Cardiac muscle cell (in vitro differentiated cells and primary cell): ENCODE results near the gene KIRREL3. TPM values are rescaled to one million over a fixed set of nuclear protein-coding genes. Genes with fewer than 3 reads are reported as not detected.

ENCODE experiments used
- DNase-seq, 2 donors: peaks; one replicate each; pipeline versions ENCODE4 v3.0.0 to v3.0.0-alpha.2; 2010 to 2017; ENCODE audit warnings: low read depth in 1 of 2, low spot score in 1 of 2
- H3K27ac ChIP-seq: fragments of 200-600 bp; sonication (generic); 2 replicates; pipeline ENCODE4 v1.5.1; 2016
- H3K27me3 ChIP-seq: fragments of 200-600 bp; sonication (generic); 2 replicates; pipeline ENCODE4 v1.6.0; 2016; ENCODE audit warnings: control low read depth
- H3K36me3 ChIP-seq: fragments of 200-600 bp; sonication (generic); 2 replicates; pipeline ENCODE4 v1.5.1; 2016; ENCODE audit warnings: control low read depth
- H3K4me1 ChIP-seq: fragments of 200-600 bp; sonication (generic); 2 replicates; pipeline ENCODE4 v1.8.1; 2017; ENCODE audit warnings: low read depth, mild to moderate bottlenecking, mixed run types
- H3K4me3 ChIP-seq: fragments of 200-600 bp; sonication (generic); 2 replicates; pipeline ENCODE4 v1.5.1; 2016; ENCODE audit warnings: mild to moderate bottlenecking
- H3K9me3 ChIP-seq: fragments of 200-600 bp; sonication (generic); 2 replicates; pipeline ENCODE4 v1.5.1; 2017; ENCODE audit warnings: low read depth, mild to moderate bottlenecking, control low read depth
- polyA plus RNA-seq: library from polyadenylated mRNA; unstranded; fragments of >200 nt; fragmentation: Nextera tagmentation; extraction: Ambion mirVana; gene quantifications from 2 replicates; pipeline ENCODE4 v1.2.1, GENCODE V29; 2016
- total RNA-seq: library from RNA; depleted of rRNA; stranded (reverse); fragments of >200 nt; gene quantifications from 2 replicates; pipeline ENCODE4 v1.2.3, GENCODE V29; 2016
- TF ChIP-seq, protein P1 (sequence below): IDR thresholded peaks from 2 replicates; pipeline ENCODE4 v1.5.1; 2012; ENCODE audit warnings: low read depth, mild to moderate bottlenecking, low read length

KIRREL3 gene
- total and polyA plus RNA-seq, 2 experiments from 2014 or later, result 0.12 to 0.89 TPM

DNA sequence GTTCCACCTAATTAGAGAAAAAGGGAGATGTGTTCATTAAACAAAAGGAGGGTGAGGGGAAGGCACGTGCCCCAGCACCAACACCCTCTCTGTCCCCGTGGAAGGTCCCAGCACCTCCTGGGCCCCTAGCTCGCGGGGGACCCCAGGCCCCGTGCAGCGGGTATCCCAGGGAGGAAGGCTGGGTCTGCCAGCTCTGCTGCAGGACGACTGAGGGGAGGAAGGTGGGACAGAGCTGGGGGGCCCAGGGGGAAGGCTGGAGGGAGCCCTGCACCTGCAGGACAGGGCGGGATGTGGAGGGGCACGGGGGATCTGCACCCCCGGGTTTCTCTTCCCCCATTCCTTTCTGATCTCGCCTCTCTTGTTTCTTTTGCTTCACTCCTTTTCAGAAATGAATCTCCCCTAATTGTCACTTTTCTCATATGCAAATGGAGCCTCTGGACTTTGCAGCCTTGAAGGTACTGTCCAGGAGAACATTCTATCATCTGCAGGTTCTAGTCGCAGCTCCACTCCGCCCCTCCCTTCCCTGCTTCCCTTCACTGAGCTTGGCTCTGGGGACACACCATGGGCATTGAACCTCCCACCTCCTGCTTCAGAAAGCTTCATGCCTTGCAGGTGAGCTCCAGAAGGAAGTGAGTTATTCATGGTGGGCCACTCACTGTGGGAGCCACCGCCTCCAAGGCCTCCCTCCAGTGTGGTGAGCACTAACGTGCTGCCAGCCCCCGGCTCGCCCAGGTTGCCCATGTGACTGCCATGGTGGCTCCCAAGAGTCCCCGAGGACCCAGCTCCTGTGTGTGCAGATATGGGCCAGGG is 534.1 kb downstream of the KIRREL3 start:
- H3K36me3 ChIP-seq, result no peaks in the 10 kb centered on the region
- no peaks in the 10 kb centered on the region for H3K4me1 ChIP-seq
- H3K9me3 ChIP-seq, result no peaks in the 10 kb centered on the region
- no peak overlapping the region for H3K27ac ChIP-seq
- H3K4me3 ChIP-seq, result no peak overlapping the region
- DNase-seq, result no peak
- no peaks in the 10 kb centered on the region for H3K27me3 ChIP-seq
- TF ChIP-seq, protein P1, sequence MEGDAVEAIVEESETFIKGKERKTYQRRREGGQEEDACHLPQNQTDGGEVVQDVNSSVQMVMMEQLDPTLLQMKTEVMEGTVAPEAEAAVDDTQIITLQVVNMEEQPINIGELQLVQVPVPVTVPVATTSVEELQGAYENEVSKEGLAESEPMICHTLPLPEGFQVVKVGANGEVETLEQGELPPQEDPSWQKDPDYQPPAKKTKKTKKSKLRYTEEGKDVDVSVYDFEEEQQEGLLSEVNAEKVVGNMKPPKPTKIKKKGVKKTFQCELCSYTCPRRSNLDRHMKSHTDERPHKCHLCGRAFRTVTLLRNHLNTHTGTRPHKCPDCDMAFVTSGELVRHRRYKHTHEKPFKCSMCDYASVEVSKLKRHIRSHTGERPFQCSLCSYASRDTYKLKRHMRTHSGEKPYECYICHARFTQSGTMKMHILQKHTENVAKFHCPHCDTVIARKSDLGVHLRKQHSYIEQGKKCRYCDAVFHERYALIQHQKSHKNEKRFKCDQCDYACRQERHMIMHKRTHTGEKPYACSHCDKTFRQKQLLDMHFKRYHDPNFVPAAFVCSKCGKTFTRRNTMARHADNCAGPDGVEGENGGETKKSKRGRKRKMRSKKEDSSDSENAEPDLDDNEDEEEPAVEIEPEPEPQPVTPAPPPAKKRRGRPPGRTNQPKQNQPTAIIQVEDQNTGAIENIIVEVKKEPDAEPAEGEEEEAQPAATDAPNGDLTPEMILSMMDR, result no peak

DNA sequence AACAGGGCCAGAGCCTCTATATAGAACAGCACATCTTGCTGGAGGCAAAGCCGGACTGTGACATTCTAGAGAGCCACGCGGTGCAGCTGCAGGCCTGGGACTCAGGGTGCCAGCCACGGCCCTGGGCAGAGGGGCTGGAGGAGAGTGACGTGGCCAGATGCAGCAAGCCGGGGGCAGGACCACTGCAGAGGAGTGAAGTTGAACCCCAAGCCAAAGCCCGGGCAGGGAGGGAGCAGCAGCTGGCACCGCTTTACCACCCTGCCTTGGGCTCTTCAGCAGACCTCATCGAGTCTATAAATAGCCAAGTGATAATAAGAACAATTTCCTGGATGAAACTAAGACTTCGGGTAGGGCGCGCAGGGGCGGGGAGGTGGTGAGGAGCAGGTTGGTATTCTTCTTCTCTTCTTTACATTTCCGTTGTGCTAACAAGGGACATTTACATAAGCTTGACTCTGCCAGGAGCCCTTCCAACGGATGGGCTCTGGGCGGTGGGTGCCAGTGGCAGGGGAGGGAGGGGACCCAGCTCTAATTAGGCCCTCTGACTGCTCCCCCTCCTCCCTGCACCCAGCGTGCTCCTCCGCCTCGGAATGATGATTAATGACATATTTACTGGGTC is 534.9 kb downstream of the KIRREL3 start:
- no peak for DNase-seq
- no peaks in the 10 kb centered on the region for H3K4me1 ChIP-seq
- H3K27ac ChIP-seq, result no peak overlapping the region
- TF ChIP-seq, protein P1, result no peak
- no peak overlapping the region for H3K4me3 ChIP-seq
- no peaks in the 10 kb centered on the region for H3K9me3 ChIP-seq
- H3K27me3 ChIP-seq, result no peaks in the 10 kb centered on the region
- no peaks in the 10 kb centered on the region for H3K36me3 ChIP-seq

DNA sequence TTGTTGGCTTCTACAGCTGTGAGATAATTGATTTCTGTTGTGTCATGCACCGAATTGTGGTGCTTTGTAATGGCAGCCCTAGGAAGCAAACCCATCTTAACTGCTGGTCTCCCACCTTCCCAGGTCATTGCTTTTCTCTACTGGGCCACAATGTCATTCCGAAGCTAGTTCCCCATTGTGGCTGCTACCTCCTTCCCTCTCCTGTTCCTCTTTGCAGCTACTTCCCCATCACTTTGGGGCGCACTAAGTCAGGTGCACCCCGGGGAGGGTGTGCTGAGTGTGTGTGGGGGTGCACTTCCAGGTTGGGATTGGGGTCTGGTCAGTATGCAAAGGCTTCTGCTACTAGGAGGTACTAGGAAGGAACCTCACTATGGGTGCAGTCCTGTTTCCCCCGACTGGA is 535.8 kb downstream of the KIRREL3 start:
- no peak for DNase-seq
- no peaks in the 10 kb centered on the region for H3K4me1 ChIP-seq
- no peaks in the 10 kb centered on the region for H3K9me3 ChIP-seq
- TF ChIP-seq, protein P1, result no peak
- no peak overlapping the region for H3K27ac ChIP-seq
- H3K36me3 ChIP-seq, result no peaks in the 10 kb centered on the region
- H3K27me3 ChIP-seq, result peaks cover 3% of the 10 kb centered on the region
- no peak overlapping the region for H3K4me3 ChIP-seq

DNA sequence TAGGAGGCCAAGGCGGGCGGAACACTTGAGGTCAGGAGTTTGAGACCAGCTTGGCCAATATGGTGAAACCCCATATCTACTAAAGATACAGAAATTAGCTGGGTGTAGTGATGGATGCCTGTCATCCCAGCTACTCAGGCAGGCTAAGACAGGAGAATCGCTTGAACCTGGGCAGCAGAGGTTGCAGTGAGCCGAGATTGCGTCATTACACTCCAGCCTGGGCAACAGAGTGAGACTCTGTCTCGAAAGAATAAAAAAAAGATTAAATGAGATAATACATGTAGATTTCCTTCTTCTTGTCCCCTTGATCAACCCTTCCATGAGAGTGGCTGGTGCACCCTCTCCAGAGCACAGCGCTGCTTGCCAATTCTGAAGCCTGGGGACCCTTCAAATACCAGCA is 538.1 kb downstream of the KIRREL3 start:
- H3K27ac ChIP-seq, result no peak overlapping the region
- TF ChIP-seq, protein P1, result no peak

DNA sequence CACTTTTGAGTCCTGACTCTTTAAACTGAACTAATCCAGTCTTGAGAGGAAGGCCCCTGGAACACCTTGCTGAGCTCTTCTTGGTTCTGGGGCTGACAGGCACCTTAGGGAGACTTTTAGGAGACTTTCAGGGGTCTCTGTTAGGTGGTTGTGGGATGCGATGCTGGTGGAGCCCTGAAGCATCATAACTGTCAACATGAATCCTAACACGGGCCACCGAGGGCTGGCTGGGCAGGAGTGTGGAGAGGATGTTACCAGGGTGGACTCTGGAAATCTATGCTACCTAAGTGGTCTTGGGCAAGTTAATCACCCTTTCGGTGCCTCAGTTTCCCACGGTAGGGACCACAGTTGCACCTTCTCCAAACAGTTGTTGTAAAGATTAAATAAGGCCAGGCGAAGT is 538.6 kb downstream of the KIRREL3 start:
- no peak for DNase-seq
- Histone ChIP-seq H3K4me3 (no peak overlapping the region), H3K27ac (no peak overlapping the region), H3K36me3 (no peaks in the 10 kb centered on the region), H3K27me3 (peaks cover 3% of the 10 kb centered on the region), H3K4me1 (peaks cover 7% of the 10 kb centered on the region), H3K9me3 (no peaks in the 10 kb centered on the region)
- TF ChIP-seq, protein P1, result no peak

More for the DNA sequence above, 538.1 kb downstream of the KIRREL3 start:
- H3K27me3 ChIP-seq, result peaks cover 3% of the 10 kb centered on the region
- H3K36me3 ChIP-seq, result no peaks in the 10 kb centered on the region
- no peak overlapping the region for H3K4me3 ChIP-seq
- H3K4me1 ChIP-seq, result peaks cover 3% of the 10 kb centered on the region
- DNase-seq, result no peak
- H3K9me3 ChIP-seq, result no peaks in the 10 kb centered on the region
